Measurements from ENCODE around the gene PRMT2. TPM values are rescaled to one million over a fixed set of nuclear protein-coding genes. Genes with fewer than 3 reads are reported as not detected.

PRMT2 gene
- total RNA-seq = 92.3 and 149 TPM in 2 replicates

DNA sequence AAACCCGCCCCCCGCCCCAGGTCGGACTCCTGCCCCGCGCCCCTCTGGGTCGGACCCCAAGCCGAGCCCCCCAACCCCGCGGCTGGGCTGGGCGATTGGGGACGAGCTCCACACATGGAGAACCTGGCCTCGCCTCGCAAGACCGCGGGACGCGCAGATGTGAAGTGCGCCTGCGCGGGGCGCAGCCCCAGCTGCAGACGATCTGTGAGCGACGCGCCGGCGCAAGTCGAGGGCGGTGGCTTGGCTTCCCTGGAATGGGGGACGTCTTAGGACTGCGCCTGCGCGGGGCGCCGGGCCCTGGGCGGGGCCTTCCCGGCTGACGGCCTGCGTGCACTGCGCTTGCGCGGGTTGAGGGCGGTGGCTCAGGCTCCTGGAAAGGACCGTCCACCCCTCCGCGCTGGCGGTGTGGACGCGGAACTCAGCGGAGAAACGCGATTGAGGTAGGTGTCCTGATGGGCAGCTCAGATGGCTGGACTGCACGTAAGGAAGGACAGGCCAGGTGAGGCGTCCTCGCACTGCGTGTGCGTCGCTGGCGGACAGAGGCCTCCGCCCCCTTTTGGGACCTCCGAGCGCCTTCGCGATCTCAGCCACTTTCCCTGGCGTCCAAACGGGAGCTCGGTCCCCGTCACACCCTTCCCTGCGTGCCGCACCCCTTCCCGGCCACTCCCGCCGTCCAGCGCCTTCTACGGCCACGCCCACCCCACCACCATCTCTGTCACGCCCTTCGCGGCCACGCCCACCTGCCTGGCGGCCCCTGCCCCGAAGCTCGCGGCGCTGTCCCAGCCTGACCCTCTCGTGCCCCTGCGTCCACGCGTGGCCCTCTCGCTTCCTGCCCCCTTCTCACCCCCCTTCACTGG lies at the start of gene PRMT2:
Gene PRMT2 (plus strand): TSS at position 351 of the 857 bp plus-strand sequence. CDS start 1,278 bp downstream, outside the sequence.

GRCh38 chr21:46604975-46605766 lies 30.3 kb upstream of the PRMT2 start, which contains the start of gene S100B:
Gene S100B (minus strand): TSS chr21:46605082. CDS start chr21:46602415, 2,667 bp downstream.

Other genes with a start within 250 kb of the PRMT2 start
- gene DIP2A, start 176.8 kb upstream of the PRMT2 start, total RNA-seq = 25.6 and 34.5 TPM in 2 replicates
- not detected in 2 replicates for gene S100B, start 30.6 kb upstream of the PRMT2 start, total RNA-seq